ENCODE data around the gene FHL2.

DNA sequence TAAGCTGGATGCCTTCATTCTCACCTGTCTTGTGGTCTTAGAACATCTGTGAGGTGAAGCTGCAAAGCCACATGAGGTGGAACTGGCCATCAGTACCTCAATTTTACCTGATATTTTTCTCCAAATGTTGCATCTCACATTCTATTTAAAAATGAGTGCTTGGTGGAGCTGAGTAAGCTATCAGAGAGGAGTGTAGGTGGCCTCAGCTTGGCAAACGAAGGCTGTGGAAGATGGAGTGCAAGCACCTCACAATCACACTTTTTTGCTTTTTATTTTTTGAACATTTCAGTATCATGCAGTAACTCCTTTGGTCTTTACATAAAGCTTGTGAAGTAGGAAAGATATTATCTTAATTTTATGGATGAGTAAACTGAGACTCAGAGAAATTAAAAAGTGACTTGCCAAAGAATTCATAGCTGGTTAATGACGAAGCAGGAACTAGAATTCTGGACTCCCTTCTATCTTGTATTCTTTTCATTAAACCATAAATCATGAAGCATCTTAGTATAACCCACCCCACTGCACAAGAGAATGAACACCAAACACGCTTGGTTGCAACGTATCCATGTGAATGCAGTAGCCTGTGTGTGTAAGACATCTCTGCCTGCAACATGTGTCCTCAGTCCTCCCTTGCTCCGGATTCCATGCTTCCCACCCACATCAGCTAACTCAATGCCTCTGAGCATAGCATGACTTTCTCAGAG lies 34.3 kb downstream of the FHL2 start:
- TF ChIP-seq, protein P1, sequence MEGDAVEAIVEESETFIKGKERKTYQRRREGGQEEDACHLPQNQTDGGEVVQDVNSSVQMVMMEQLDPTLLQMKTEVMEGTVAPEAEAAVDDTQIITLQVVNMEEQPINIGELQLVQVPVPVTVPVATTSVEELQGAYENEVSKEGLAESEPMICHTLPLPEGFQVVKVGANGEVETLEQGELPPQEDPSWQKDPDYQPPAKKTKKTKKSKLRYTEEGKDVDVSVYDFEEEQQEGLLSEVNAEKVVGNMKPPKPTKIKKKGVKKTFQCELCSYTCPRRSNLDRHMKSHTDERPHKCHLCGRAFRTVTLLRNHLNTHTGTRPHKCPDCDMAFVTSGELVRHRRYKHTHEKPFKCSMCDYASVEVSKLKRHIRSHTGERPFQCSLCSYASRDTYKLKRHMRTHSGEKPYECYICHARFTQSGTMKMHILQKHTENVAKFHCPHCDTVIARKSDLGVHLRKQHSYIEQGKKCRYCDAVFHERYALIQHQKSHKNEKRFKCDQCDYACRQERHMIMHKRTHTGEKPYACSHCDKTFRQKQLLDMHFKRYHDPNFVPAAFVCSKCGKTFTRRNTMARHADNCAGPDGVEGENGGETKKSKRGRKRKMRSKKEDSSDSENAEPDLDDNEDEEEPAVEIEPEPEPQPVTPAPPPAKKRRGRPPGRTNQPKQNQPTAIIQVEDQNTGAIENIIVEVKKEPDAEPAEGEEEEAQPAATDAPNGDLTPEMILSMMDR (IDR thresholded peaks at IDR 0.05 in 4 of 5, conservative IDR thresholded peaks at IDR 0.05 in 1 of 5): no peak
- TF ChIP-seq POLR2A (IDR thresholded peaks at IDR 0.05): no peak

All from gastrocnemius medialis (tissue), 4 donors.